OCI-LY1 (cell line): ENCODE measurements around the gene RPH3AL.

Experiments
- CTCF ChIP-seq: fragments of 200-600 bp; sonication (generic), shearing (Covaris generic); IDR thresholded peaks from 2 replicates; pipeline ENCODE4 v1.5.1; 2017; ENCODE audit warnings: mild to moderate bottlenecking, antibody characterized with exemption, low read length, moderate library complexity, mixed read lengths
- EZH2 ChIP-seq: fragments of 200-600 bp; sonication (generic), shearing (Covaris generic); IDR thresholded peaks from 2 replicates; pipeline ENCODE4 v1.8.0; 2017; ENCODE audit warnings: borderline replicate concordance, mixed run types, mild to moderate bottlenecking, antibody characterized with exemption, low read length, moderate library complexity, mixed read lengths

GRCh38 chr17:213286-214105 lies 139.1 kb downstream of the RPH3AL start:
- no peak for TF ChIP-seq EZH2
- no peak for TF ChIP-seq CTCF
